Putamen (tissue), 1 donor: Measurements from ENCODE around the gene IGSF6.

Source experiments
- DNase-seq: peaks from one replicate; pipeline ENCODE4 v3.0.0-alpha.2; 2016; ENCODE audit warnings: low spot score

The IGSF6 gene

DNA sequence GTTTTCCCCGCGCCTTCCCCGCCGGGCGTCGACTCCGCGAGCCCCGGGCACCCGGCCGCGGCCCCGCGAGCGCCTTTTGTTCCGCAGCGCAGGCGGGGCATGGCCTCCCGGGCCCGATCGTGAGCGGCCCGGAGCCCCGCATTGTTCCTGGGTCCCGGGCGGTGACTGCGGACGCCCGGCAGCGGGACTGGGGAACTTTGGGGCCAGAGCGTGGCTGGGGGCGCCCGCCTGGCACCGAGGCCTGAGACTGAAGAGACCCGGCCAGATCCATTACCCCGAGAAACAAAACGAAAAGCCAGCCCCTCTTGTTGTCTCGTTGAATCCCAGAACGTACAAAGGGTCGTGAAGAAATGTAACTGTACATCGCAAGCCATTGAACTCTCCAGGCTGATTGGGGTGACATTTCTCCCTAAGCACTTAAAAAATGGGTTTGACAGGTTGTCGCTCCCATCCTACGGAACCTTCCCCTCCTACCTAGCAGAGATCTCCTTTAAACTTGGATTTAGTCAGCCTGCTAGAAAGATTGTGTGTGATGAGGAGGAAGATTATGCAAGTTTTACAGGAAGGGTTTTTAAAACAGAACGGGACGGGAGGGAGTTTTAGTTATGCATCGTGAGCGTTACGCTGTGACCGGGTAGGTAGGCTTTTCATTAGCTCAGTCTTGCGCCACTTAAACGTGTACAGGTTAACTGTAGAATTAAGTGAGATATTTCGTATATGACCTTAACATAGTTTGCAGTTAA, 52.2 kb downstream of the IGSF6 start:
- peak; percentile 63 for DNase-seq

DNA sequence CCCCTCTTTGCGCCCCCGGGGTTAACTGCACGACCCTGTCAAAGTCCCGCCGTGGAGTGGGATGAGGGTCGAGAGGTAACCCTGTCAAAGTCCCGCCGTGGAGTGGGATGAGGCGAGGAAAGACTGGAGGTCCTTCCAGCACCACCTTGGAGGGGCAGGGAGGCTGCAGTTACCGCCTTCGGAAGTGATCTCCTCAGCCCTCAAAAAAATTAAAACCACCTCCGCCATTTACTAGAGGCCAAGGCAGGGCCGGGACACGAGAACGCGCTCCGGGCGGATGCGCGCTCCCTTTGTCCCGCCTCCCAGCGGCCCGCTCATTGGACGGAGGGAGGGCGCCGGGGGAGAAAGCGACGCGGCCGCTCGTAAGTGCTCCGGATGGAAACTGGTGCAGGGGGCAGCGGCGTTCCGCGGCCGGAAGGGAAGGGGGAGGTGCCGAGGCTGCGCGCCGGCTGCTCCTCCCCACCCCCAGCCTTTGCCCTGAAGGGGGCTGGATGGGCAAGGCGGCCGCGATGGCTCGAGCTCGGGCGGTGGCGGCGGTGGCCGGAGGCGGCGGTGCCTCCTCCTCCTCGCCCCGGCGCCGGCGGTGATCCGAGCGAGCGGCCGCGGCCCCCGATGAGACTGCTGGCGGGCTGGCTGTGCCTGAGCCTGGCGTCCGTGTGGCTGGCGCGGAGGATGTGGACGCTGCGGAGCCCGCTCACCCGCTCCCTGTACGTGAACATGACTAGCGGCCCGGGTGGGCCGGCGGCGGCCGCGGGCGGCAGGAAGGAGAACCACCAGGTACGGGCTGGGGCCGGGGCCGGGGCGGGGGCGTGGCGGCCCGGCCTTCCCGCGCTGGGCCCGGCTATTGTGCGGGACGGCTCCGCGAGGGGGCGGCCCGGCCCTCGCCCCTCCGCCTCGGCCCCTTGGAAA, 53.0 kb downstream of the IGSF6 start, which contains the start of gene METTL9:
Gene METTL9, plus strand, starts transcription at position 456 of the 909 bp plus-strand sequence. Its CDS starts 157 bp downstream, at position 613.
- peak; percentile 96 for DNase-seq

- no peak for DNase-seq
Observed at GRCh38 chr16:21598701-21599121, 53.7 kb downstream of the IGSF6 start.

GRCh38 chr16:21598206-21598605, 54.2 kb downstream of the IGSF6 start:
- DNase-seq = no peak

DNA sequence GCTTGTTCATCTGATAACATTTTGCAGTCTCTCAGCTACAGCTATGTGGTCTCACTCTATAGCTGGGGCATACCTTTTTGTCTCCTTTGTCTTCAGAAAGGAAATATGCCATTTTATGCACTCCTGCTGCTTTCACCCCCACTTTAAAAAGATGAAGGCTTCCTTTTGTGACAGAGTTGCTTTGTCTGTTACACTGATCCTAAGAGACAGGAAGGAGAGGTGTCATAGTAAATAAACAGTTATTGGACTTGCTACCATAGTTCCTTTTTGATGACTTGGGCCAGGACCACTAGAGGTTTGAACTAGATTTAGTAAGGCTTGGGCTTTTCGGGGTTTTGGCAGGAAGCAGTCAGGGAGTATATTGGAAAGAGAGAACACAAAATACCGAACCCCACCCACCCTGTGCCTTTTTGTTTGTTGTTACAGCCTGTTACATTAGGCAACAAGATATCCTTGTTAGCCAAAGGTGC, 54.8 kb downstream of the IGSF6 start:
- no peak for DNase-seq

GRCh38 chr16:21593530-21594289, 58.7 kb downstream of the IGSF6 start:
- DNase-seq = no peak

- DNase-seq = no peak
Observed at GRCh38 chr16:21592191-21592590, 60.2 kb downstream of the IGSF6 start.

GRCh38 chr16:21590796-21591195, 61.6 kb downstream of the IGSF6 start:
- no peak for DNase-seq

DNA sequence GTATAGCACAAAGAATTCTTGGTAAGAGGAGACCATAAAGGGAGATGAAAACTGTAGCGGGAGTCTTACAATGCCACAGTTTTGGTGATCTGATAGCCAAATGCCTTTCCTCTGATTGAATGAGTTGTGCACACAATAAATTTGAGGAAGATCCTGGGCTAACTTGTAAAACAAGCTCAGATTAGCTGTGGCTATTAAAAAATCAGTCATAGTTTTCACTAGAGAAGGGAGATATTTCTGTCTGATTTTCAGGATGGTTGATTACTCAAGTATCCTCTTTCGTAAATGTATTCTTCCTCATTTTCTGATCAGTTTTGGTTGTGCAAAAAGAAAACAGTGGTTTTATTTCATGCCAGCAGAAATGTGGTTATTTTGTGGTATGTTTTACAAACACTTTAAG, 62.1 kb downstream of the IGSF6 start:
- DNase-seq = no peak

DNA sequence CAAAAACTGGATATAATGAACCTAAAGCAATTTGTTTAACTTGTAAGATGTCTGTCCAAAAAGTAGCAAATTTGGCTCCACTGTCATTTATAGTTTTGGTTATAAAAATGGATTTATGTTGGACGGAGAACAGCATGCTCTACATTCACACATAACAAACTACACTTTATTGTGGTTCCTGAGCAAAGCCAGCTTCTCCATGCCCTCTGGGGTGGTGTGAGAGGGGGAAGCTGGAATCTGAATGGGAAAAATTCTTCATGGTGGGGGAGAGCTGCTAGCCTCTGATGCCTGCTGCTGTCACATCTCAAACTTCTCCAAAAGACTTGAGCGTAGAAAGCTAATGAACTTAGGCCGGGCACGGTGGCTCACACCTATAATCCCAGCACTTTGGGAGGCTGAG, 62.9 kb downstream of the IGSF6 start:
- DNase-seq = no peak
